ENCODE data around the gene CTNNA1. TPM values are rescaled to one million over a fixed set of nuclear protein-coding genes. Genes with fewer than 3 reads are reported as not detected.

CTNNA1 gene
- total and polyA plus RNA-seq, 2 donors (not counting 3 experiments of a cell fraction or from before 2014, with no cell fraction given): 156 to 394 TPM

GRCh38 chr5:138979684-138980280 lies 226.6 kb downstream of the CTNNA1 start:
- Histone ChIP-seq H3K9me1 (replicated peaks; ENCODE audit: control insufficient read depth, extremely low read depth, insufficient read depth, low read length) (no peaks in the 10 kb centered on the region), H2AFZ (ENCODE audit: low read depth, low read length) (no peak overlapping the region), H4K20me1 (replicated peaks; ENCODE audit: control insufficient read depth, extremely low read depth, insufficient read depth, low read length) (no peaks in the 10 kb centered on the region), H3K9me3 (replicated peaks; ENCODE audit: control insufficient read depth, insufficient read depth, low read length) (no peaks in the 10 kb centered on the region), H3K9ac (replicated peaks; ENCODE audit: extremely low read depth, insufficient read depth, low read length) (no peak overlapping the region), H3K27ac (ENCODE audit: insufficient read depth, low read depth, low read length) (no peak overlapping the region), H3K79me2 (ENCODE audit: control insufficient read depth, insufficient read depth, low read length) (no peaks in the 10 kb centered on the region), H3K4me3 (replicated peaks in 1 of 3; ENCODE audit: insufficient read depth in 1 of 3, low read depth in 1 of 3, low read length in 3 of 3) (no peak overlapping the region), H3K4me1 (ENCODE audit: control insufficient read depth, extremely low read depth, insufficient read depth, low read length) (peaks cover 3% of the 10 kb centered on the region), H3K27me3 (ENCODE audit: control insufficient read depth in 2 of 2, insufficient read depth in 2 of 2, low read length in 2 of 2) (no peaks in the 10 kb centered on the region), H3K36me3 (ENCODE audit: control insufficient read depth in 2 of 2, extremely low read depth in 1 of 2, insufficient read depth in 2 of 2, low read length in 2 of 2) (no peaks in the 10 kb centered on the region), H3K4me2 (ENCODE audit: insufficient read depth, low read length) (no peak overlapping the region)
- ChIA-PET CTCF (interaction anchor here (0.6 kb wide), 1 partner anchor 156 kb away, joined by 4 read pairs; no protein-coding TSS in a partner anchor), POLR2A (no interaction called here)
- intact Hi-C loops (cut with micrococcal nuclease) (no loop called here), dilution Hi-C loops (cut with MboI; ENCODE audit: extremely low pct_ligation_motif_present, low sequenced_read_pairs) (no loop called here)
- FAIRE-seq (no peak), DNase-seq (ENCODE audit: low read depth, low spot score) (no peak)
- no TSS peak for BruUV-seq (replicated peaks)
- TF ChIP-seq POLR2AphosphoS5 (IDR thresholded peaks at IDR 0.05; ENCODE audit: insufficient read depth, low read depth, low read length) (no peak), POLR2A (IDR thresholded peaks at IDR 0.05; ENCODE audit: low read depth, low read length) (no peak), MAX (IDR thresholded peaks at IDR 0.05; ENCODE audit: insufficient read depth, insufficient read length) (no peak)

DNA sequence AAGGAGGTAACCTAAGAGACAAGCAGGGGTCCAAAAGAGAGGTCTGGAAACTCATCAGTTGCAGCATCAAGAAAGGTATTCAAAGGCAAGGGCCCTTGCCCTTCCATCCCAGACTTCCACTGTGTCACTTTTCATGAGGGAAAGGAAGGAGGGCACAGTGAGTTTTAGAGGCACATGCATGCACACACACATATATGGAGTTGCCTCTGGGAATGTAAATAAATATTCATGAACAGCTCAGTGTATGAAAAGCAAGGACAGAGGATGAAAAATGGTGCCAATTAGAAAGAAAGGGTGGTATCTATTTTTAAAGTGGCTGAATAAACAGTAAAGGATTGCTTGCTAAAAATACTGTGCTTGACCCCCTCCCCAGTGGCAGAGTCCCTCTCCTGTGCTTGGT lies 227.2 kb downstream of the CTNNA1 start:
- H3K36me3 ChIP-seq (ENCODE audit: control insufficient read depth in 2 of 2, extremely low read depth in 1 of 2, insufficient read depth in 2 of 2, low read length in 2 of 2): no peaks in the 10 kb centered on the region
- H3K4me1 ChIP-seq (ENCODE audit: control insufficient read depth, extremely low read depth, insufficient read depth, low read length): peaks cover 3% of the 10 kb centered on the region
- ChIA-PET CTCF (no interaction called here), POLR2A (interaction anchor here (0.6 kb wide), 1 partner anchor 18 kb away, joined by 3 read pairs; no protein-coding TSS in a partner anchor)
- intact Hi-C loops (cut with micrococcal nuclease) (no loop called here), dilution Hi-C loops (cut with MboI; ENCODE audit: extremely low pct_ligation_motif_present, low sequenced_read_pairs) (no loop called here)
- H4K20me1 ChIP-seq (replicated peaks; ENCODE audit: control insufficient read depth, extremely low read depth, insufficient read depth, low read length): no peaks in the 10 kb centered on the region
- no peaks in the 10 kb centered on the region for H3K9me1 ChIP-seq (replicated peaks; ENCODE audit: control insufficient read depth, extremely low read depth, insufficient read depth, low read length)
- H3K27ac ChIP-seq (ENCODE audit: insufficient read depth, low read depth, low read length): no peak overlapping the region
- FAIRE-seq (no peak), DNase-seq (ENCODE audit: low read depth, low spot score) (no peak)
- no peaks in the 10 kb centered on the region for H3K9me3 ChIP-seq (replicated peaks; ENCODE audit: control insufficient read depth, insufficient read depth, low read length)
- no peaks in the 10 kb centered on the region for H3K79me2 ChIP-seq (ENCODE audit: control insufficient read depth, insufficient read depth, low read length)
- no peak for TF ChIP-seq GATA2 (IDR thresholded peaks at IDR 0.05; ENCODE audit: insufficient read depth, insufficient read length, low read depth, low read length)
- TF ChIP-seq, protein P1, sequence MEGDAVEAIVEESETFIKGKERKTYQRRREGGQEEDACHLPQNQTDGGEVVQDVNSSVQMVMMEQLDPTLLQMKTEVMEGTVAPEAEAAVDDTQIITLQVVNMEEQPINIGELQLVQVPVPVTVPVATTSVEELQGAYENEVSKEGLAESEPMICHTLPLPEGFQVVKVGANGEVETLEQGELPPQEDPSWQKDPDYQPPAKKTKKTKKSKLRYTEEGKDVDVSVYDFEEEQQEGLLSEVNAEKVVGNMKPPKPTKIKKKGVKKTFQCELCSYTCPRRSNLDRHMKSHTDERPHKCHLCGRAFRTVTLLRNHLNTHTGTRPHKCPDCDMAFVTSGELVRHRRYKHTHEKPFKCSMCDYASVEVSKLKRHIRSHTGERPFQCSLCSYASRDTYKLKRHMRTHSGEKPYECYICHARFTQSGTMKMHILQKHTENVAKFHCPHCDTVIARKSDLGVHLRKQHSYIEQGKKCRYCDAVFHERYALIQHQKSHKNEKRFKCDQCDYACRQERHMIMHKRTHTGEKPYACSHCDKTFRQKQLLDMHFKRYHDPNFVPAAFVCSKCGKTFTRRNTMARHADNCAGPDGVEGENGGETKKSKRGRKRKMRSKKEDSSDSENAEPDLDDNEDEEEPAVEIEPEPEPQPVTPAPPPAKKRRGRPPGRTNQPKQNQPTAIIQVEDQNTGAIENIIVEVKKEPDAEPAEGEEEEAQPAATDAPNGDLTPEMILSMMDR (IDR thresholded peaks at IDR 0.05; ENCODE audit: extremely low read depth in 1 of 2, insufficient read depth in 1 of 2, low read depth in 1 of 2, low read length in 2 of 2): no peak
- TF ChIP-seq FOS (IDR thresholded peaks at IDR 0.05; ENCODE audit: borderline replicate concordance, insufficient read depth, low read length): no peak
- TF ChIP-seq POLR2A (IDR thresholded peaks at IDR 0.05; ENCODE audit: low read depth, low read length): no peak
- no peak for TF ChIP-seq POLR2AphosphoS5 (IDR thresholded peaks at IDR 0.05; ENCODE audit: insufficient read depth, low read depth, low read length)
- TF ChIP-seq EZH2 (IDR thresholded peaks at IDR 0.05; ENCODE audit: borderline replicate concordance, low read depth, low read length, severe bottlenecking): no peak
- TF ChIP-seq JUN (IDR thresholded peaks at IDR 0.05; ENCODE audit: borderline replicate concordance, insufficient read depth, insufficient read length, low read depth): no peak
- no peak for TF ChIP-seq MAX (IDR thresholded peaks at IDR 0.05; ENCODE audit: insufficient read depth, insufficient read length)
- TF ChIP-seq MYC (IDR thresholded peaks at IDR 0.05; ENCODE audit: low read depth, low read length): no peak
- H3K4me2 ChIP-seq (ENCODE audit: insufficient read depth, low read length): no peak overlapping the region
- BruUV-seq (replicated peaks): no TSS peak
- H3K4me3 ChIP-seq (replicated peaks in 1 of 3; ENCODE audit: insufficient read depth in 1 of 3, low read depth in 1 of 3, low read length in 3 of 3): no peak overlapping the region
- no peaks in the 10 kb centered on the region for H3K27me3 ChIP-seq (ENCODE audit: control insufficient read depth in 2 of 2, insufficient read depth in 2 of 2, low read length in 2 of 2)
- no peak overlapping the region for H3K9ac ChIP-seq (replicated peaks; ENCODE audit: extremely low read depth, insufficient read depth, low read length)
- no peak overlapping the region for H2AFZ ChIP-seq (ENCODE audit: low read depth, low read length)

Data from endothelial cell of umbilical vein (primary cell).